GM12891 (cell line): ENCODE results near the gene ANKRD10.

Experiments
- POLR2A ChIP-seq: IDR thresholded peaks from 2 replicates; pipeline ENCODE4 v1.6.1; 2011; ENCODE audit warnings: low read depth, low read length, control low read depth
- POLR2AphosphoS5 ChIP-seq: IDR thresholded peaks from 2 replicates; pipeline ENCODE4 v1.6.1; 2011; ENCODE audit warnings: low read depth, low read length, control low read depth
- POU2F2 ChIP-seq: IDR thresholded peaks from 2 replicates; pipeline ENCODE4 v1.6.1; 2011; ENCODE audit warnings: low read depth, mild to moderate bottlenecking, control low read depth, low read length, moderate library complexity
- TAF1 ChIP-seq: IDR thresholded peaks from 2 replicates; pipeline ENCODE4 v1.6.1; 2011; ENCODE audit warnings: low read depth, low read length, control low read depth

DNA sequence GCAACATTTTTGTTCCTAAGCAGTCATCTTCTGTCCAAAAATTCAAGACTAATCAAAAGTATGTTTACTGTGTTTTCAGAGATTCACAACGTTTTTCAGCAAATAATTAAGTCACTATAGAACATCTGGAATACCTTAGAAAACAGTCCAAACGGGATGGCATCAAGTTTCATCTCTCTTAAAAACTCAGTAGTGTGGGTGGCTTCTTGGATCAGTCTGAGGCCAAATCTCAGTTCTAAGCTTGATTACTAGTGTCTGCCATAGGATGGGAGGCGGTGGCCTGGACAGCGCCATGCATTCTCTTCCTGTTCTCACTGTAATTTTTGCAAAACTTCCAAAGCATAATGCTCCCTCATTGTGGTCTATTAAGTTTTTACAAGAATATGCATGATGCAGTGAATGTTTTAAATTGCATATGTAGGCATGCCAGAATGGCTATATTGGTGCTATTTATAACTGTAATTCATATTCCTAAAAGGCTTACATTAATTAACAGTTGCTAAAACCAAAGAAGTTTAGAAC lies 37.1 kb downstream of the ANKRD10 start:
- TF ChIP-seq POU2F2 (no peak), POLR2A (no peak), TAF1 (no peak), POLR2AphosphoS5 (no peak)
